Ishikawa (cell line): Measurements from ENCODE around the gene PTGIR.

ENCODE experiments used
- CEBPB ChIP-seq: IDR thresholded peaks from 2 replicates; pipeline ENCODE4 v1.6.1; 2012
- CREB1 ChIP-seq: IDR thresholded peaks from 2 replicates; pipeline ENCODE4 v1.6.1; 2012; ENCODE audit warnings: low read depth
- EGR1 ChIP-seq: IDR thresholded peaks from 2 replicates; pipeline ENCODE4 v1.6.1; 2012
- EP300 ChIP-seq: IDR thresholded peaks from 2 replicates; pipeline ENCODE4 v1.6.1; 2012; ENCODE audit warnings: borderline replicate concordance
- FOXM1 ChIP-seq: IDR thresholded peaks from 2 replicates; pipeline ENCODE4 v1.6.1; 2012; ENCODE audit warnings: low read depth, borderline replicate concordance
- NFIC ChIP-seq: IDR thresholded peaks from 2 replicates; pipeline ENCODE4 v1.6.1; 2012
- RAD21 ChIP-seq: IDR thresholded peaks from 2 replicates; pipeline ENCODE4 v1.6.1; 2012; ENCODE audit warnings: low read depth
- TAF1 ChIP-seq: IDR thresholded peaks from 2 replicates; pipeline ENCODE4 v1.6.1; 2012; ENCODE audit warnings: low read depth, mild to moderate bottlenecking
- TCF12 ChIP-seq: IDR thresholded peaks from 2 replicates; pipeline ENCODE4 v1.6.1; 2012; ENCODE audit warnings: low read depth
- TEAD4 ChIP-seq: IDR thresholded peaks from 2 replicates; pipeline ENCODE4 v1.6.1; 2012
- YY1 ChIP-seq: IDR thresholded peaks from 2 replicates; pipeline ENCODE4 v1.6.1; 2012; ENCODE audit warnings: low read depth
- ZBTB7A ChIP-seq: IDR thresholded peaks from 2 replicates; pipeline ENCODE4 v1.6.1; 2012; ENCODE audit warnings: low read depth
- TF ChIP-seq, protein P1 (sequence below): IDR thresholded peaks from 2 replicates; pipeline ENCODE4 v1.6.1; 2012
- TF ChIP-seq, protein P2 (sequence below): IDR thresholded peaks from 2 replicates; pipeline ENCODE4 v1.6.1; 2012
- TF ChIP-seq, protein P3 (sequence below): IDR thresholded peaks from 2 replicates; pipeline ENCODE4 v1.6.1; 2012; ENCODE audit warnings: low read depth, mild to moderate bottlenecking

PTGIR gene

DNA sequence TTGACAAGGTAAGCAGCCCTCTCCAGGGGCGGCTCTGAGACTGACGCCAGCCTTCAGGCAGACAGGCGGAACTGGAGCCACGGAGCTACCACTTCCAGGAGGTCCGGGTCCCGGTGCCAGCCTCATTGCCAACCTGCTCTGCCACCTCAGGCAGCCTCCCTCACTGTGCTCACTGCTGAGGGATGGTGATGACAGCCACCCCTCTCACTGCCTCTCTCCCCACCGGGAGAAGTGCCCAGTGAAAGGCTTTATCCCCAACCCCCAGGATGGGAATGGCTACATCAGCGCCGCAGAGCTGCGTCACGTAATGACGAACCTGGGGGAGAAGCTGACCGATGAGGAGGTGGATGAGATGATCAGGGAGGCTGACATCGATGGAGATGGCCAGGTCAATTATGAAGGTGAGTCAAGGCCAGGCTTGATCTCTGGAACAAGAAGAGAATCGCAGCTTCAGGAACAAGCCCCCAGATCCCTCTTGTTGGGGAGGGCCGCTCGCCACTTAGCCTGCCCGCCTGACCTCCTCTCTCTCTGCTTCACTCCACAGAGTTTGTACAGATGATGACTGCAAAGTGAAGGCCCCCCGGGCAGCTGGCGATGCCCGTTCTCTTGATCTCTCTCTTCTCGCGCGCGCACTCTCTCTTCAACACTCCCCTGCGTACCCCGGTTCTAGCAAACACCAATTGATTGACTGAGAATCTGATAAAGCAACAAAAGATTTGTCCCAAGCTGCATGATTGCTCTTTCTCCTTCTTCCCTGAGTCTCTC, 16.1 kb downstream of the PTGIR start:
- TF ChIP-seq NFIC (no peak), FOXM1 (no peak), CEBPB (no peak)

DNA sequence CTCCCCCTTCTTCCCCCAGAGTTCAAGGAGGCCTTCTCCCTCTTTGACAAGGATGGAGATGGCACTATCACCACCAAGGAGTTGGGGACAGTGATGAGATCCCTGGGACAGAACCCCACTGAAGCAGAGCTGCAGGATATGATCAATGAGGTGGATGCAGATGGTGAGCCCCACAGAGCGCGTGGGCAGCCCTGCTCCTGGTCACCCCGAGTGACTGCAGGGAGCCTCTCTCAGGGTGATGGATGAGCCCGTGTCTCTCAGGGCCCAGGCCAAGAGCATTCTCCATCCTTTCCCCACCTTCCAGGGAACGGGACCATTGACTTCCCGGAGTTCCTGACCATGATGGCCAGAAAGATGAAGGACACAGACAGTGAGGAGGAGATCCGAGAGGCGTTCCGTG, 16.7 kb downstream of the PTGIR start:
- TF ChIP-seq, protein P1, sequence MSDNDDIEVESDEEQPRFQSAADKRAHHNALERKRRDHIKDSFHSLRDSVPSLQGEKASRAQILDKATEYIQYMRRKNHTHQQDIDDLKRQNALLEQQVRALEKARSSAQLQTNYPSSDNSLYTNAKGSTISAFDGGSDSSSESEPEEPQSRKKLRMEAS, result no peak
- TF ChIP-seq TAF1 (no peak), YY1 (no peak), ZBTB7A (no peak), EP300 (no peak)
- TF ChIP-seq, protein P2, sequence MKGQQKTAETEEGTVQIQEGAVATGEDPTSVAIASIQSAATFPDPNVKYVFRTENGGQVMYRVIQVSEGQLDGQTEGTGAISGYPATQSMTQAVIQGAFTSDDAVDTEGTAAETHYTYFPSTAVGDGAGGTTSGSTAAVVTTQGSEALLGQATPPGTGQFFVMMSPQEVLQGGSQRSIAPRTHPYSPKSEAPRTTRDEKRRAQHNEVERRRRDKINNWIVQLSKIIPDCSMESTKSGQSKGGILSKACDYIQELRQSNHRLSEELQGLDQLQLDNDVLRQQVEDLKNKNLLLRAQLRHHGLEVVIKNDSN, result no peak

DNA sequence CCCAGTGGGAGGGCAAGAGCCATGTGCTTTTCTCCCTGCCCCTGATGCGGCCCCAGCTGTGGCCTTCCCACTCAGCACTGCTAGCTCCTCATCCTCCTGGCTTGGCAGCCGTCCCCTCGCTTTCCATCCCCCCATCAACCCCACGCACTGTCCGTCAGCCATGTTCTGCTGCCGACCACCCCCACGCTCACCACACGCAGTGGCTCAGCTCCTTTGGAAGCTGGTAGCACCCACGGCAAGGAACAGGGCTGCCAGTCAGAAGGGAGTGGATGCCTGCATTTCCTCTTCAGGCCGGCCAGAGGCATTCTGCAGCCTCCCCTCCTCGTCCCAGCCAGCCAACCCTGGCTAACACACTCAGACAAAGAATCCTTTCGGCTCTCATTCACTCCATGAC, 17.4 kb downstream of the PTGIR start:
- TF ChIP-seq CREB1 (no peak), FOXM1 (no peak), YY1 (no peak), TEAD4 (no peak)
- TF ChIP-seq, protein P1, result no peak
- TF ChIP-seq, protein P2, result no peak
- TF ChIP-seq, protein P3, sequence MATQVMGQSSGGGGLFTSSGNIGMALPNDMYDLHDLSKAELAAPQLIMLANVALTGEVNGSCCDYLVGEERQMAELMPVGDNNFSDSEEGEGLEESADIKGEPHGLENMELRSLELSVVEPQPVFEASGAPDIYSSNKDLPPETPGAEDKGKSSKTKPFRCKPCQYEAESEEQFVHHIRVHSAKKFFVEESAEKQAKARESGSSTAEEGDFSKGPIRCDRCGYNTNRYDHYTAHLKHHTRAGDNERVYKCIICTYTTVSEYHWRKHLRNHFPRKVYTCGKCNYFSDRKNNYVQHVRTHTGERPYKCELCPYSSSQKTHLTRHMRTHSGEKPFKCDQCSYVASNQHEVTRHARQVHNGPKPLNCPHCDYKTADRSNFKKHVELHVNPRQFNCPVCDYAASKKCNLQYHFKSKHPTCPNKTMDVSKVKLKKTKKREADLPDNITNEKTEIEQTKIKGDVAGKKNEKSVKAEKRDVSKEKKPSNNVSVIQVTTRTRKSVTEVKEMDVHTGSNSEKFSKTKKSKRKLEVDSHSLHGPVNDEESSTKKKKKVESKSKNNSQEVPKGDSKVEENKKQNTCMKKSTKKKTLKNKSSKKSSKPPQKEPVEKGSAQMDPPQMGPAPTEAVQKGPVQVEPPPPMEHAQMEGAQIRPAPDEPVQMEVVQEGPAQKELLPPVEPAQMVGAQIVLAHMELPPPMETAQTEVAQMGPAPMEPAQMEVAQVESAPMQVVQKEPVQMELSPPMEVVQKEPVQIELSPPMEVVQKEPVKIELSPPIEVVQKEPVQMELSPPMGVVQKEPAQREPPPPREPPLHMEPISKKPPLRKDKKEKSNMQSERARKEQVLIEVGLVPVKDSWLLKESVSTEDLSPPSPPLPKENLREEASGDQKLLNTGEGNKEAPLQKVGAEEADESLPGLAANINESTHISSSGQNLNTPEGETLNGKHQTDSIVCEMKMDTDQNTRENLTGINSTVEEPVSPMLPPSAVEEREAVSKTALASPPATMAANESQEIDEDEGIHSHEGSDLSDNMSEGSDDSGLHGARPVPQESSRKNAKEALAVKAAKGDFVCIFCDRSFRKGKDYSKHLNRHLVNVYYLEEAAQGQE, result no peak

DNA sequence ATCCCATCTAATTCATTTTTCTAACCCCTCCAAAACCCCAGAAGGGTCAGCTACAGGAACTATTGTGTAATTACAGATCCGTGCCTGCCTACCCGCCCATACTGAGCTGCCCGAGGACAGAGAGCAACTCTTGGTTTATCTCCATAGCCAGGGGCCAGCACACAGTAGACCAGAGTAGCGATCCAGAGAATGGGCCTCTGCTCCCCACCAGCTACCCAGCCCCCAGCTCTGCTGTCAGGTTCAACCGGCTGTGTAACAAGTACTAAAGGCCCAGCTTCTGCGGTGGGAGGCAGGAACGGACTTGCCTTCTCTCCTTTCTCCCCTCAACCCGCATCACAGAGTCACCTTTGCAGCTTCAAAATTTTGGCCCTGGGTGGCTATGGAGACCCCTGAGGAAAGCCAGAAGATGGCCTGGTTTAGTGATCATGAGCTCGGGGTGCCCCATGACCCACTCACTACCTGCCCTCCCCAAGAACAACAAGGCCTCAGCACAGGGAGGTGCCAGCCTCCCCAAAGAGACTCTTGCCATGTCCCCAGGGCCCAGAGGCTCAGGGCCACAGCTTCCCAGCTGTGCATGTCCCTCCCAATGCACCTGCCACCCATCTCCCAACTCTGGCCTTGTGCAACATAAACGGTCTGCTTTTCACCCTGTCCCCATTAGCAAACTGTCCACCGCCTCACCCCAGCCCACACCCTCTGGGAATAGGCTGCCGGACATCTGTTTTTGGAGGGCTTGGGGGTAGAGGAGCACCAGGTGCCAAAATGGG, 18.0 kb downstream of the PTGIR start:
- TF ChIP-seq TEAD4 (no peak), CREB1 (no peak), NFIC (no peak), RAD21 (no peak), EP300 (no peak), TAF1 (no peak), CEBPB (no peak), YY1 (no peak), FOXM1 (no peak), TCF12 (no peak)
- TF ChIP-seq, protein P1, result no peak

DNA sequence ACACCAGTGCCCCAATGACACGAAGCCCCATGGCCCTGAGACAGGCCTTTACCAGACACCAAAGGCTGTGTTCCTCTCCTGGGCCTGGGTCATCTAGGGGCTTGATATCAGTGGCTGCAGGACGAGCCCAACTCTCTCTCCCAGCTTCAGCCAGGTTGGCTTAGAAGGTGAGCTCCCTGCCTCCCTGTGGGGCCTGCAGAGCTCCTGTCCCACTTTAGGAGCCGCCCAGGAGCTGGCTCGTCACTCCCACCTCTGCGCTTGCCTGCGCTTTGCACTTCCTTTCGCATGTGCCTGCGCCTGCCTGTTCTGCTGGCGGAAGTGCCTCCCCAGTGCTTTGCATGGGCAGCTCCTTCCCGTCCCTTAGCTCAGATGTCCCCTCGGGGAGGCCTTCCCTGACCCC, 18.9 kb downstream of the PTGIR start:
- TF ChIP-seq, protein P3, result no peak
- TF ChIP-seq NFIC (no peak), EGR1 (no peak), RAD21 (no peak), CEBPB (no peak), TCF12 (no peak), TEAD4 (no peak), EP300 (no peak), YY1 (no peak), TAF1 (no peak), FOXM1 (no peak), ZBTB7A (no peak), CREB1 (no peak)
- TF ChIP-seq, protein P1, result no peak
- TF ChIP-seq, protein P2, result no peak
